Ascending aorta (tissue), 2 donors: ENCODE measurements around the gene OR10A2. TPM values are rescaled to one million over a fixed set of nuclear protein-coding genes. Genes with fewer than 3 reads are reported as not detected.
"Not testable (repeated sequence)": the region's sequence is repeated elsewhere in the genome, so short reads cannot be mapped to it uniquely, and the experiment has no call there.

Source experiments
- DNase-seq, 2 donors: peaks; one replicate each; pipeline ENCODE4 v3.0.0-alpha.2; 2019; ENCODE audit warnings: low spot score in 2 of 2
- H3K27ac ChIP-seq, 2 donors: fragments of 200-600 bp; sonication (generic); one replicate each; pipeline ENCODE4 v1.5.1; 2016 to 2017; ENCODE audit warnings: mild to moderate bottlenecking in 1 of 2
- H3K27me3 ChIP-seq: fragments of 200-600 bp; sonication (generic); one replicate; pipeline ENCODE4 v1.5.1; 2017
- H3K36me3 ChIP-seq, 2 donors: fragments of 200-600 bp; sonication (generic); one replicate each; pipeline ENCODE4 v1.5.1; 2016
- H3K4me1 ChIP-seq, 2 donors: fragments of 200-600 bp; sonication (generic); one replicate each; pipeline ENCODE4 v1.5.1; 2016 to 2017; ENCODE audit warnings: mild to moderate bottlenecking in 1 of 2
- H3K4me3 ChIP-seq, 2 donors: fragments of 200-600 bp; sonication (generic); one replicate each; pipeline ENCODE4 v1.5.1; 2016 to 2017; ENCODE audit warnings: mild to moderate bottlenecking in 1 of 2
- H3K9me3 ChIP-seq, 2 donors: fragments of 200-600 bp; sonication (generic); one replicate each; pipeline ENCODE4 v1.5.1; 2016
- intact Hi-C: fragments of 100-400 bp; cut with DNase I; formaldehyde crosslinking; loops from one replicate; pipeline ENCODE4 v1.15.1; 2023
- total RNA-seq: library from RNA; depleted of rRNA; stranded (reverse); fragments of >200 nt; gene quantifications from one replicate; pipeline ENCODE4 v1.1.0, GENCODE V29; 2016
- TF ChIP-seq, protein P1 (sequence below), 3 experiments: fragments of 200-600 bp in 2 of 3; fragments of 450-650 bp in 1 of 3; sonication (generic) in 2 of 3; IDR thresholded peaks; one replicate each; pipeline ENCODE4 v1.5.1; 2016 to 2019; ENCODE audit warnings: antibody characterized with exemption in 3 of 3, mild to moderate bottlenecking in 1 of 3, moderate library complexity in 1 of 3

Gene OR10A2
- total RNA-seq, 1 donor from 2014 or later: not detected

DNA sequence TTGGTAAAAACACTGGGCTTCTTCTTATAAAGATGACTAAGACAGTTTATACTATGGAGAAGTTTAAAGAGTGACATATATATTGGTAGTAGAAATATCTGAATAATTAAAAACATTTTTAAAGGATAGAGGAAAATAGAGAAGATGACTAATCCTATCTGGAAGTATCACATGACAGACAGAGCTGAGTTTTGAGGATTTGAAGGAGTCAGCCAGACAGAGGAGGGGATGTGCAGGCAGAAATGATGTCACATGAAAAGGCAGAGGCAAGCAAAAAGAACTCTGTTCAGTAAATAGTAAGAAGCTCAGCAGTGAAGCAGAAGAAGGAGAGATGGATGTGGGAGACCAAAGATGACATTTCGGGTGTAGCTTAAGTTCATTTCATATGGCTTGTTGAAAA, 1.6 kb downstream of the OR10A2 start:
- TF ChIP-seq, protein P1, sequence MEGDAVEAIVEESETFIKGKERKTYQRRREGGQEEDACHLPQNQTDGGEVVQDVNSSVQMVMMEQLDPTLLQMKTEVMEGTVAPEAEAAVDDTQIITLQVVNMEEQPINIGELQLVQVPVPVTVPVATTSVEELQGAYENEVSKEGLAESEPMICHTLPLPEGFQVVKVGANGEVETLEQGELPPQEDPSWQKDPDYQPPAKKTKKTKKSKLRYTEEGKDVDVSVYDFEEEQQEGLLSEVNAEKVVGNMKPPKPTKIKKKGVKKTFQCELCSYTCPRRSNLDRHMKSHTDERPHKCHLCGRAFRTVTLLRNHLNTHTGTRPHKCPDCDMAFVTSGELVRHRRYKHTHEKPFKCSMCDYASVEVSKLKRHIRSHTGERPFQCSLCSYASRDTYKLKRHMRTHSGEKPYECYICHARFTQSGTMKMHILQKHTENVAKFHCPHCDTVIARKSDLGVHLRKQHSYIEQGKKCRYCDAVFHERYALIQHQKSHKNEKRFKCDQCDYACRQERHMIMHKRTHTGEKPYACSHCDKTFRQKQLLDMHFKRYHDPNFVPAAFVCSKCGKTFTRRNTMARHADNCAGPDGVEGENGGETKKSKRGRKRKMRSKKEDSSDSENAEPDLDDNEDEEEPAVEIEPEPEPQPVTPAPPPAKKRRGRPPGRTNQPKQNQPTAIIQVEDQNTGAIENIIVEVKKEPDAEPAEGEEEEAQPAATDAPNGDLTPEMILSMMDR (IDR thresholded peaks at IDR 0.05): no peak
- no peak overlapping the region for H3K27ac ChIP-seq
- H3K4me1 ChIP-seq: no peaks in the 10 kb centered on the region
- H3K27me3 ChIP-seq: no peaks in the 10 kb centered on the region
- H3K36me3 ChIP-seq: no peaks in the 10 kb centered on the region
- no peaks in the 10 kb centered on the region for H3K9me3 ChIP-seq
- intact Hi-C loops: no loop called here
- DNase-seq: no peak
- H3K4me3 ChIP-seq: no peak overlapping the region

- H3K27me3 ChIP-seq: no peaks in the 10 kb centered on the region
- intact Hi-C loops: no loop called here
These were observed 8.4 kb downstream of the OR10A2 start for GRCh38 chr11:6871278-6871677.

GRCh38 chr11:6875761-6876160, 12.9 kb downstream of the OR10A2 start:
- TF ChIP-seq, protein P1 (IDR thresholded peaks at IDR 0.05): no peak
- Histone ChIP-seq H3K9me3 (no peaks in the 10 kb centered on the region), H3K27ac (no peak overlapping the region), H3K27me3 (no peaks in the 10 kb centered on the region), H3K36me3 (no peaks in the 10 kb centered on the region), H3K4me3 (no peak overlapping the region), H3K4me1 (no peaks in the 10 kb centered on the region)
- DNase-seq: no peak
- intact Hi-C loops: no loop called here

More at GRCh38 chr11:6871278-6871677, 8.4 kb downstream of the OR10A2 start:
- no peak for DNase-seq
- TF ChIP-seq, protein P1 (IDR thresholded peaks at IDR 0.05): no peak
- no peak overlapping the region for H3K4me3 ChIP-seq
- H3K36me3 ChIP-seq: no peaks in the 10 kb centered on the region
- no peaks in the 10 kb centered on the region for H3K4me1 ChIP-seq
- no peak overlapping the region for H3K27ac ChIP-seq
- no peaks in the 10 kb centered on the region for H3K9me3 ChIP-seq

DNA sequence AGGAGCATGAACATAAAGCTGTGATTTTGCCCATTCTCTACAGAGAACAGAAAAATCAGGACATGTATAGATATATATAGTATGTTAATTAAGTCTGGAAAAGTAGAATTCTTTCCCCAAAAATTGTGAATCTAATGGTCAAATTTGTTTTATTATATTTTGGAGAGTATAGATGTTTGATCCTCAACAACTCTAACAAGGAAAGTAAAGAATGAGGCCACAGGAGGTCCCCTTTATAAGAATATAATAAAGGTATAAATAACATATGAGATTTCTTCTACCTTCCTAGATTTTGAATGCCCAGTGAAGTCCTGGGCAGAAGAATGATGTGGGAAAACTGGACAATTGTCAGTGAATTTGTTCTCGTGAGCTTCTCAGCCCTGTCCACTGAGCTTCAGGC, 13.5 kb downstream of the OR10A2 start, which contains the start of gene OR10A4:
TSS of gene OR10A4 (plus strand) at position 301 of the 400 bp plus-strand sequence. CDS start at position 324, 23 bp downstream.
- intact Hi-C loops: no loop called here
- H3K27me3 ChIP-seq: no peaks in the 10 kb centered on the region
- no peaks in the 10 kb centered on the region for H3K4me1 ChIP-seq
- no peaks in the 10 kb centered on the region for H3K36me3 ChIP-seq
- H3K9me3 ChIP-seq: no peaks in the 10 kb centered on the region
- no peak within 1 kb of the TSS for H3K4me3 ChIP-seq
- TF ChIP-seq, protein P1 (IDR thresholded peaks at IDR 0.05): no peak
- DNase-seq: no peak
- no peak within 1 kb of the TSS for H3K27ac ChIP-seq

DNA sequence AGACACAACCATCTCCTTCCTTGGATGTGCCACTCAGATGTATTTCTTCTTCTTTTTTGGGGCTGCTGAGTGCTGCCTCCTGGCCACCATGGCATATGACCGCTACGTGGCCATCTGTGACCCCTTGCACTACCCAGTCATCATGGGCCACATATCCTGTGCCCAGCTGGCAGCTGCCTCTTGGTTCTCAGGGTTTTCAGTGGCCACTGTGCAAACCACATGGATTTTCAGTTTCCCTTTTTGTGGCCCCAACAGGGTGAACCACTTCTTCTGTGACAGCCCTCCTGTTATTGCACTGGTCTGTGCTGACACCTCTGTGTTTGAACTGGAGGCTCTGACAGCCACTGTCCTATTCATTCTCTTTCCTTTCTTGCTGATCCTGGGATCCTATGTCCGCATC, 14.1 kb downstream of the OR10A2 start:
- intact Hi-C loops: no loop called here
- Histone ChIP-seq H3K36me3 (no peaks in the 10 kb centered on the region), H3K4me1 (no peaks in the 10 kb centered on the region), H3K27me3 (no peaks in the 10 kb centered on the region), H3K4me3 (no peak overlapping the region), H3K9me3 (no peaks in the 10 kb centered on the region), H3K27ac (no peak overlapping the region)
- DNase-seq: no peak
- TF ChIP-seq, protein P1 (IDR thresholded peaks at IDR 0.05): no peak

DNA sequence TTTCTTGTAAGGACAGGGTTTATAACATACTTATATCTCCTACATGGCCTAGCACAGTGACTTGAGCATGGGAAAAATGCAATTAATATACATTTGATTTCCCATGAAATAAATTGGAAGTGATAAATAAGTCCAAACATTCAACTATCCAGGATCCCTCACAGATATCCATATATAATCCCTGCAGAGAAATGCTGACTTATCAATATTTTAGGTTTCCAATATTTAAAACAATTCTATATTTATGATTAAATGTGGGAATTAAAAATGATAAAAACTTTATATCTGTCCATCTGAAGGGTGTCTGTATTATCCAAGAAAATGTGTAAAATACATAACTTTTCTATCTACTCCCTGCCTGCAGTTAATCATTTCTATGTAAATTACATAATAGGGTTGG, 19.9 kb downstream of the OR10A2 start:
- Histone ChIP-seq H3K27me3 (no peaks in the 10 kb centered on the region), H3K4me3 (no peak overlapping the region), H3K36me3 (no peaks in the 10 kb centered on the region), H3K9me3 (no peaks in the 10 kb centered on the region), H3K27ac (no peak overlapping the region), H3K4me1 (no peaks in the 10 kb centered on the region)
- DNase-seq: no peak
- intact Hi-C loops: no loop called here
- TF ChIP-seq, protein P1 (IDR thresholded peaks at IDR 0.05): no peak

DNA sequence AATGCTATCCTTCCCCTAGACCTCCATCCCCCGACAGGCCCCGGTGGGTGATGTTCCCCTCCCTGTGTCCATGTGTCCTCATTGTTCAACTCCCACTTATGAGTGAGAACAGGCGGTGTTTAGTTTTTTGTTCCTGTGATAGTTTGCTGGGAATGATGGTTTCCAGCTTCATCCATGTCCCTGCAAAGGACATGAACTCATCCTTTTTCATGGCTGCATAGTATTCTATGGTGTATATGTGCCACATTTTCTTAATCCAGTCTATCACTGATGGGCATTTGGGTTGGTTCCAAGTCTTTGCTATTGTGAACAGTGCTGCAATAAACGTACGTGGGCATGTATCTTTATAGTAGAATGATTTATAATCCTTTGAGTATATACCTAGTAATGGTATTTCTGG, 24.9 kb downstream of the OR10A2 start:
- H3K36me3 ChIP-seq, H3K27ac ChIP-seq, intact Hi-C loops, DNase-seq, H3K4me3 ChIP-seq, H3K9me3 ChIP-seq, H3K4me1 ChIP-seq, H3K27me3 ChIP-seq: not testable (repeated sequence)
